ENCODE measurements around the gene DCTN3. TPM values are rescaled to one million over a fixed set of nuclear protein-coding genes. Genes with fewer than 3 reads are reported as not detected.

DCTN3 gene
- total and polyA plus RNA-seq, 2 experiments from 2014 or later: 130 to 148 TPM

- Histone ChIP-seq H3K9me3 (ENCODE audit: low read depth) (no peaks in the 10 kb centered on the region), H3K4me2 (ENCODE audit: unreplicated experiment) (no peak overlapping the region), H3K9ac (no peak overlapping the region), H3F3A (ENCODE audit: insufficient read depth) (no peaks in the 10 kb centered on the region), H3K36me3 (ENCODE audit: low read depth) (no peaks in the 10 kb centered on the region), H3K27ac (no peak overlapping the region), H3K4me3 (no peak overlapping the region), H3K79me2 (ENCODE audit: insufficient read depth) (no peaks in the 10 kb centered on the region), H3K9me2 (ENCODE audit: insufficient read depth) (no peaks in the 10 kb centered on the region), H3K4me1 (ENCODE audit: insufficient read depth) (no peaks in the 10 kb centered on the region), H4K20me1 (ENCODE audit: insufficient read depth) (no peaks in the 10 kb centered on the region), H2AFZ (no peak overlapping the region), H3K27me3 (replicated peaks; ENCODE audit: insufficient read depth) (peaks cover 28% of the 10 kb centered on the region)
- WGBS, 2 experiments (ENCODE audit: low coverage in 1 of 2, low lambda C conversion rate in 2 of 2, missing lambda C conversion rate in 2 of 2): 79% methylated on average over 6 of the region's 6 CpGs
- in situ Hi-C loops (cut with MboI): no loop called here
- TF ChIP-seq EZH2 (IDR thresholded peaks at IDR 0.05; ENCODE audit: insufficient read depth, poor library complexity, severe bottlenecking): no peak
- TF ChIP-seq EZH2phosphoT487 (IDR thresholded peaks at IDR 0.05; ENCODE audit: insufficient read depth, low read depth): no peak
- no peak for DNase-seq
These were observed 47.7 kb downstream of the DCTN3 start for GRCh38 chr9:34572628-34573027.

GRCh38 chr9:34572092-34572491 is 48.2 kb downstream of the DCTN3 start:
- H3K9me2 ChIP-seq (ENCODE audit: insufficient read depth): no peaks in the 10 kb centered on the region
- no peaks in the 10 kb centered on the region for H3K79me2 ChIP-seq (ENCODE audit: insufficient read depth)
- no peaks in the 10 kb centered on the region for H3K9me3 ChIP-seq (ENCODE audit: low read depth)
- H3K27ac ChIP-seq: no peak overlapping the region
- H3F3A ChIP-seq (ENCODE audit: insufficient read depth): no peaks in the 10 kb centered on the region
- H3K36me3 ChIP-seq (ENCODE audit: low read depth): no peaks in the 10 kb centered on the region
- no peak overlapping the region for H2AFZ ChIP-seq
- H3K4me1 ChIP-seq (ENCODE audit: insufficient read depth): no peaks in the 10 kb centered on the region
- H3K4me2 ChIP-seq (ENCODE audit: unreplicated experiment): no peak overlapping the region
- H3K9ac ChIP-seq: no peak overlapping the region
- H3K4me3 ChIP-seq: no peak overlapping the region
- no peaks in the 10 kb centered on the region for H4K20me1 ChIP-seq (ENCODE audit: insufficient read depth)
- TF ChIP-seq EZH2 (IDR thresholded peaks at IDR 0.05; ENCODE audit: insufficient read depth, poor library complexity, severe bottlenecking): no peak
- no peak for TF ChIP-seq EZH2phosphoT487 (IDR thresholded peaks at IDR 0.05; ENCODE audit: insufficient read depth, low read depth)
- in situ Hi-C loops (cut with MboI): no loop called here
- H3K27me3 ChIP-seq (replicated peaks; ENCODE audit: insufficient read depth): peaks cover 28% of the 10 kb centered on the region
- no peak for DNase-seq

GRCh38 chr9:34571481-34571810 is 48.8 kb downstream of the DCTN3 start:
- H3K9me2 ChIP-seq (ENCODE audit: insufficient read depth): no peaks in the 10 kb centered on the region
- no peak overlapping the region for H3K27ac ChIP-seq
- in situ Hi-C loops (cut with MboI): no loop called here
- H4K20me1 ChIP-seq (ENCODE audit: insufficient read depth): no peaks in the 10 kb centered on the region
- no peak for DNase-seq
- no peak overlapping the region for H2AFZ ChIP-seq
- H3K79me2 ChIP-seq (ENCODE audit: insufficient read depth): no peaks in the 10 kb centered on the region
- H3K4me2 ChIP-seq (ENCODE audit: unreplicated experiment): no peak overlapping the region
- H3K9me3 ChIP-seq (ENCODE audit: low read depth): no peaks in the 10 kb centered on the region
- no peaks in the 10 kb centered on the region for H3K36me3 ChIP-seq (ENCODE audit: low read depth)
- no peak overlapping the region for H3K4me3 ChIP-seq
- no peak overlapping the region for H3K9ac ChIP-seq
- H3K27me3 ChIP-seq (replicated peaks; ENCODE audit: insufficient read depth): peaks cover 26% of the 10 kb centered on the region
- no peaks in the 10 kb centered on the region for H3K4me1 ChIP-seq (ENCODE audit: insufficient read depth)
- WGBS, 2 experiments (ENCODE audit: low coverage in 1 of 2, low lambda C conversion rate in 2 of 2, missing lambda C conversion rate in 2 of 2): 29 to 48% methylated on average over 6 to 12 of the region's 12 CpGs
- no peak for TF ChIP-seq EZH2phosphoT487 (IDR thresholded peaks at IDR 0.05; ENCODE audit: insufficient read depth, low read depth)
- TF ChIP-seq EZH2 (IDR thresholded peaks at IDR 0.05; ENCODE audit: insufficient read depth, poor library complexity, severe bottlenecking): no peak
- H3F3A ChIP-seq (ENCODE audit: insufficient read depth): no peaks in the 10 kb centered on the region

GRCh38 chr9:34570809-34571480 is 49.4 kb downstream of the DCTN3 start:
- in situ Hi-C loops (cut with MboI): no loop called here
- no peak for DNase-seq
- 67 to 71% methylated on average over 7 of the region's 7 CpGs for WGBS, 2 experiments (ENCODE audit: low coverage in 1 of 2, low lambda C conversion rate in 2 of 2, missing lambda C conversion rate in 2 of 2)
- Histone ChIP-seq H2AFZ (no peak overlapping the region), H3K9ac (no peak overlapping the region), H3K4me1 (ENCODE audit: insufficient read depth) (no peaks in the 10 kb centered on the region), H3K27ac (no peak overlapping the region), H4K20me1 (ENCODE audit: insufficient read depth) (no peaks in the 10 kb centered on the region), H3K9me2 (ENCODE audit: insufficient read depth) (no peaks in the 10 kb centered on the region), H3K4me3 (no peak overlapping the region), H3K36me3 (ENCODE audit: low read depth) (no peaks in the 10 kb centered on the region), H3K4me2 (ENCODE audit: unreplicated experiment) (no peak overlapping the region), H3K79me2 (ENCODE audit: insufficient read depth) (no peaks in the 10 kb centered on the region), H3K27me3 (replicated peaks; ENCODE audit: insufficient read depth) (peaks cover 21% of the 10 kb centered on the region), H3K9me3 (ENCODE audit: low read depth) (no peaks in the 10 kb centered on the region), H3F3A (ENCODE audit: insufficient read depth) (no peaks in the 10 kb centered on the region)
- TF ChIP-seq EZH2phosphoT487 (IDR thresholded peaks at IDR 0.05; ENCODE audit: insufficient read depth, low read depth) (no peak), EZH2 (IDR thresholded peaks at IDR 0.05; ENCODE audit: insufficient read depth, poor library complexity, severe bottlenecking) (no peak)

- Histone ChIP-seq H3K79me2 (ENCODE audit: insufficient read depth) (no peaks in the 10 kb centered on the region), H3K27ac (no peak overlapping the region), H4K20me1 (ENCODE audit: insufficient read depth) (no peaks in the 10 kb centered on the region), H3K4me1 (ENCODE audit: insufficient read depth) (no peaks in the 10 kb centered on the region), H3K36me3 (ENCODE audit: low read depth) (no peaks in the 10 kb centered on the region), H3K9me3 (ENCODE audit: low read depth) (no peaks in the 10 kb centered on the region), H2AFZ (no peak overlapping the region), H3F3A (ENCODE audit: insufficient read depth) (no peaks in the 10 kb centered on the region), H3K9ac (no peak overlapping the region), H3K27me3 (replicated peaks; ENCODE audit: insufficient read depth) (peaks cover 17% of the 10 kb centered on the region), H3K9me2 (ENCODE audit: insufficient read depth) (no peaks in the 10 kb centered on the region), H3K4me2 (ENCODE audit: unreplicated experiment) (no peak overlapping the region), H3K4me3 (no peak overlapping the region)
- DNase-seq: no peak
- no peak for TF ChIP-seq EZH2 (IDR thresholded peaks at IDR 0.05; ENCODE audit: insufficient read depth, poor library complexity, severe bottlenecking)
- no peak for TF ChIP-seq EZH2phosphoT487 (IDR thresholded peaks at IDR 0.05; ENCODE audit: insufficient read depth, low read depth)
- in situ Hi-C loops (cut with MboI): no loop called here
- 6% methylated on average over 11 of the region's 11 CpGs for WGBS, 2 experiments (ENCODE audit: low coverage in 1 of 2, low lambda C conversion rate in 2 of 2, missing lambda C conversion rate in 2 of 2)
These were observed 49.9 kb downstream of the DCTN3 start for GRCh38 chr9:34570376-34570775.

All from GM23248 (cell line).